HG03095 (cell line): ENCODE results near the gene CAMK2B.

Experiments used
- ATAC-seq: cut with Tn5 transposase; IDR thresholded peaks from one replicate; pipeline ENCODE4 v1.9.1; 2021; ENCODE audit warnings: moderate library complexity; ENCODE audit not compliant: unreplicated experiment

CAMK2B gene

DNA sequence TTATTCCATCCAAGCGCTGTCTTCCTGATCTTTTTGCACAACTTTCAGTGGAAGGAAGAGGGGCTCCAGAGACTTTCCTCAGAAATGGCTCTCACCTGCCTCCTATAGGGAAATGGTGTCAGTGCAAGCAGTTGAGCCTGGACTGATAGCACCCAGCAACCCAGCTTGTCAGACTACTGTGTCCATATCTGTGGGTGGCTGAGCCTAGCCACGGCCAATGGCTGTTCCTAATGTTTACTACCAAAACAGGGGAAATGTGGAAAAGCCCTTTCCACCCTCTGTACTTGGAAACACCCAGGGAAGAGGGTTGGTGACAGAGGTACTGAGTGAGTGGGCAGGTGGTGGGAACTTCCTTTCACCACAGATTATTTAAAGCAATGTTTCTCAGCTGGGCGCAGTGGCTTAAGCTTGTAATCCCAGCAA lies 128.9 kb downstream of the CAMK2B start:
- no peak for ATAC-seq

DNA sequence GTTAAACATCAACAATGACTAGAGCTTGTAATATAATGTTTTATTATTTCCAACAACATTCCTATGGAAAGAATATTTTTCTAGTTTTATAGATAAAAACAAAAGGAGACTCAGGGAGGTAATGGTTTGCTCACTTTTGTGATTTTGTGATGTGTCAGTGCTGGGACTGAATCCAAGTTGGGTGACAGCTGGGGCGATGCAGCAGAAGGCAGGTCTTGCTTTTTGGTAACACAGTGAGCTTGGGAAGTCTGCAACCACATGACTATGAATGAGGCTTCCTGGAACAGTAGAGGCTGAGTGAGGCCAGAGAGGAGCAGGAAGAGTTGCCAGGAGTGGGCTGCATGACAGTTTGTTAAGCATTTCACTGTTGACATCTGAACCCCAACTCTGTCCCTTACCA lies 129.5 kb downstream of the CAMK2B start:
- ATAC-seq: no peak

DNA sequence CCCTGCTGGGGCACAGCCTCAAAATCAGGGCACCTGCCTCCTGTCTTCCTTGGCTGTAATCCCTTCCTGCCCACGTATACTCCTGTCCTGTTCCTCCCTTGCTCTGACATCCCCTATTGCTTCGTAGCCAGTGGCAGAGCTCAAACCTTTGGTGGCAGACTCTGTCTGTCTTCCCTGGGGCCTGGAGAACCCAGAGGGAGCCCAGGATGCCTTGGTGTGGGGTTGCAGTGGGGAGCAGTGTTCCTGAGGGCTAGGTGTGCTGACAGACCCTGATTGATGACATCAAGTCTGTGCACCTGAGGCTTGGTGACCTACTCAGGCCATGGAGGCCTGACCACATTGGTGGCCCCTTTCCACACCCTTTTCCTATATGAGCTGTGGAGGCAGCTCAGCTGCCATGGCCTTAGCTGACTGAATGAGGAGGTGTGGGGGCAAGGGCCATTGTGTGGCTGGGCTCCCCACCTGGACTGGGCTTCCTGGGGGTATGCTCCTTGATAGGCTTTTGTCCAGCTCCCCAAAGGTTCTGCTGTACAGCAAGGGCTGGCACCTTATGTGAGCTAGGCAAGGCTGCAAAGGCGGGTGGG lies 130.7 kb downstream of the CAMK2B start:
- ATAC-seq: no peak

- no peak for ATAC-seq
These were observed 131.3 kb downstream of the CAMK2B start for GRCh38 chr7:44194069-44194468.

DNA sequence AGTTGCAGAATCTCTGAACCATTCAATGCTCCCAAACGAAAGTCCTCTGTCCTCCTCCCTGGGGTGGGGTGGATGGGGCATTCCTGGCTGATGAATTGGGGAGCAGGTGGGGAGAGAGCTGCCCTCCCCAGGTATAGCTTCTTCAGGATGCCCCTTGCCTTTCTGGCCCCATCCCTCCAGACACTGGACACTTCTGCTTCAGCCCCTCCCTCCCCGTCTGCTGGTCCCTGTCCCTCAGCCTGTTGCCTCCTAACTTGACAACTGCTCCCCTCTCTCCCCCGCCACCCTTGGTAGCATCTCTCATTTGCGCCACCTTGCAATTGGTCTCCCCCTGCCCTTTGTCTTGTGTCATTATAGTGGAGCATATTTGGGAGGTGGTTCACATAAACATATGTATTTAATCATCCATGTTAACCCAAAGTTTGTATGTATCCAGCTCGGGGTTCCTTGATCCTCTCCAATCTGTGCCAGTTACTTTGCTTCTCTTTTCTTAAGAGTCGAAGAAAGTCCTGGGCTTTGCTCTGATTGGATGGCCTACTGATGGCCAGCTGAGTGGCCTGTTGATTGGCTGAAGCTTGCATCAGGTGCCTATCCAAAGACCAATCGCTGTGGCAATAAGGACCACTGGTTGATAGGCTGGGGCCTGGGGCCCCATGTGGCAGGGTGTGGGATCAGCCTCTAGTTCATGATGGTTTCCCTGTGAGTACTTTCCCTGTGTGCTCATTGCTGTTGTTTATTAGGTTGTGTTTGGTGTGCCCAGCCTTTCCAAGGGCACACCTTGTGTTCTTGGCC lies 132.2 kb downstream of the CAMK2B start:
- no peak for ATAC-seq

DNA sequence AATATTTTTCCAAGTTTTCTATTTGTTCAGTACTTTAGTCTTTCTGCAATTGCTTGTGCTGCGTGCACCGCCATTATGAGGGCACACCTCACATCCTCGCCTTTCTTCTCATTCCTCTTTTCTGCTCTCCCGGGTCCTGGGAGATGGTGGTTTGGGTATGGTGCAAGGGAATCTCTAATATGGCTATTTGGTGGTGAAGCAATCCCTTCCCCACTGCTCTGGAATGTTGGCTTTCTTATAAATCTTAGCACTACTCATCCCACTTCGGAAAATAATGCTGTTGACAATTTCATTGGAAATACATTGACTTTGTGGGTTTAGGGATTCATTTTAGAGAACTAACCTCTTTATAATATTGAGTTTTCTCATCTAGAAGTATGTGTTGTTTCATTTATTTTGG lies 134.2 kb downstream of the CAMK2B start:
- no peak for ATAC-seq

DNA sequence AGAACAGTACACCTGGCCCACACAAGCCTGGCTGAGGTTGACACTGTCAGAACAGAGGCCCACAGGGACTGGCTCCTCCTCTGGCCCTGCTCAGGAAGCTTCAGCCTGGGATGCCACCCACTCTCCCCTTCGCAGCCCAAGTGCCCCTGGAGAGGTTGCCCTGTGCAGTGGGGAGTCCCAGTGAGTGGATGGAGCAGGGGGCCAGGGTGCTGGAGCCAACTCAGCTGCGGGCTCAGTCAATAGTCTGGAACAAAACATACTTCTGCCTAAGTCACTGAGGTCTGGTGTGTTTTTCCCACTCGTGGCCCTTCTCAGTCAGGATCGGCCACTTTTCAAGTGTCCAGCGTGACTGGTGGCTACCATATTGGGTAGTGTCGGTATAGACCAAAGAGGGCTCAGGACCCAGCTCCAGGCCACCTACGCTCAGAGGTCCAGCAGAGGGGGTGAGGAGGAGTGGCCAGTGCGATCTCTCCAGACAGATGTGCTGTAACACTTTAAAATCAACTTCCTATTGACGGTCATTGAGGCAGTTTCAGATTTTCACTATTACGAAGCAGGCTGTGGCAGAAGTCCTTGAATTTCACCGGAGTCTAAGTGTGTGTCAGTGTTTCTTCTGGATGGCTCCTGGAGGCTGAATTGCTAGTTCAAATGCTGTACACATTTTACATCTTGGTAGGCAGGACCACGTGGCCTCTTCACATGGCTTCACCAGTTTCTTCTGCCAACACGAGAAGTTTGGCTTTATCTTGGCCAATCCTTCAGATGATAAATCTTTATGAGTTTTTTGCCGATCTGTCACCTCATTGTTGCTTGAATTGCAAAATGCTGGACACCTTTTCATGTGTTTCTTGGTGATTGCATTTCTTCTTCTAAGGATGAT lies 135.2 kb downstream of the CAMK2B start:
- no peak for ATAC-seq

- no peak for ATAC-seq
These were observed 136.0 kb downstream of the CAMK2B start, which contains the start of gene GCK for GRCh38 chr7:44189286-44189992. Gene GCK (minus strand): TSS chr7:44189439. CDS start chr7:44188953, 486 bp downstream.

- no peak for ATAC-seq
These were observed 136.7 kb downstream of the CAMK2B start for GRCh38 chr7:44188480-44189225.

GRCh38 chr7:44187636-44188416 lies 137.6 kb downstream of the CAMK2B start:
- no peak for ATAC-seq

GRCh38 chr7:44186736-44187135 lies 138.7 kb downstream of the CAMK2B start:
- no peak for ATAC-seq

DNA sequence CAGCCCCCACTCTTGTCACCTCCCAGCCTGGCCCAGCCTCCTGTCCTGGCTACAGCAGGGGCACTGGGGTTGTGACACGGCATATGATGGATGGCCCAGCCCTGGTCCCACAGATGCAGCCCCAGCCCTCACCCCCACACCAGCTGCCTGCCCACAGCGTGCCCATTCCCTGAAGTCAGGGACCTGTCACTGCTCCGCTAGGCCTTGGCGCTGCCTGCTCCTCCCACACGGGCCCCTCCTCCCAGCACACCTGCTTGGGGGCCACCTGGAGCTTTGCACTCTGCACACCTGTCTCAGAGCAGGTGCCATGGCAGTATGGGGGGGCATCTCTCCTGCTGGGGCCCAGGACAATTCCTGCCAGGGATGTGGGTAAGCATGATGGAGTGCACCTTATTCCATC lies 139.7 kb downstream of the CAMK2B start:
- ATAC-seq: no peak

- ATAC-seq: no peak
These were observed 140.4 kb downstream of the CAMK2B start for GRCh38 chr7:44184873-44185446.

- no peak for ATAC-seq
These were observed 141.1 kb downstream of the CAMK2B start for GRCh38 chr7:44184206-44184872.

- ATAC-seq: no peak
These were observed 142.0 kb downstream of the CAMK2B start for GRCh38 chr7:44183386-44183785.

DNA sequence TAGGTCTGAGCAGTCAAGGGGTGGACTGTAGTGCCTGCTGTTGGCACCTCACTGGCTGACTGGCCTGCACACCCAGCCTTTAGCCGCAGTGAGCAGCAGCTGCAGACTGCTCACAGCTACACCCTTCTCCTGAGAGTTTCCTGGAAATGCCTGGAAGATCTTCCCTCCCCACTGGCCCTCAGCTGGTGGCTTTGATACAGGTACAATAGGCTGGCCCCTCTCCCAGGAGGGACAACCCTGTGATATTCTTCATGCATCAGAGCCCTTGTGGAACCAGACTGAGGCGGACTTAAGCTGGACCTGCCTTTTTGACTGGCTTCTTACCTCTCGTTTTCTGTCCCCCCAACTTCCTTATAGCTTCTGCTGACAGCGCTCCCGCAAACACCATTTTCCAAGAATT lies 142.6 kb downstream of the CAMK2B start:
- no peak for ATAC-seq

GRCh38 chr7:44180631-44181030 lies 144.8 kb downstream of the CAMK2B start:
- no peak for ATAC-seq

DNA sequence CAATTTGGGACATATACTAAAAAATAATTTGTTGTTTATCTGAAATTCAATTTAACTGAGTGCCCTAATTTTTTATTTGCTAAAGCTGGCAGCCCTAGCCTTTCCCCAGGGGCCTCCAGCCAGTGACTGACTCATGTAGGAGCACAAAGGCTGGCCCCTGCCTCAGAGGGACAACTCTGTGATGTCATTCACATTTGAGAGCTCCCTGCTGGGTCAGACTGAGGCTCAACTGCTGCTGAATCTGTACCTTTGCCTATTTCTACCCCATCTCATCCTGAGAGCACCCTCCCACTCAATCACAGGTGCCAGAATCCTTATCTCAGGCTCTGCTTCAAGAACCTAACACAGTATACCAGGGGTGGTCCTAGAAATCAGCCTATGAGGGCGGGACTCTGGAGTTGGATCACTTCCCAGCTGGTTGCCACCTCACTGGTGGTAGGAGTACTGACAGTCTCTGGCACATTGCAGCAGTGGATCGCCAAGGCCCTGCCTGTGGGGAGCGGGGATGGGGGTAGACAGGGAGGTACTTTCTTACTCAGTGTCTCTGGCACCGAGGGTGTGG lies 147.7 kb downstream of the CAMK2B start:
- ATAC-seq: no peak
